Measurements from ENCODE around the gene HAUS5.
"Not testable (repeated sequence)": the region's sequence is repeated elsewhere in the genome, so short reads cannot be mapped to it uniquely, and the experiment has no call there.

The HAUS5 gene, protein sequence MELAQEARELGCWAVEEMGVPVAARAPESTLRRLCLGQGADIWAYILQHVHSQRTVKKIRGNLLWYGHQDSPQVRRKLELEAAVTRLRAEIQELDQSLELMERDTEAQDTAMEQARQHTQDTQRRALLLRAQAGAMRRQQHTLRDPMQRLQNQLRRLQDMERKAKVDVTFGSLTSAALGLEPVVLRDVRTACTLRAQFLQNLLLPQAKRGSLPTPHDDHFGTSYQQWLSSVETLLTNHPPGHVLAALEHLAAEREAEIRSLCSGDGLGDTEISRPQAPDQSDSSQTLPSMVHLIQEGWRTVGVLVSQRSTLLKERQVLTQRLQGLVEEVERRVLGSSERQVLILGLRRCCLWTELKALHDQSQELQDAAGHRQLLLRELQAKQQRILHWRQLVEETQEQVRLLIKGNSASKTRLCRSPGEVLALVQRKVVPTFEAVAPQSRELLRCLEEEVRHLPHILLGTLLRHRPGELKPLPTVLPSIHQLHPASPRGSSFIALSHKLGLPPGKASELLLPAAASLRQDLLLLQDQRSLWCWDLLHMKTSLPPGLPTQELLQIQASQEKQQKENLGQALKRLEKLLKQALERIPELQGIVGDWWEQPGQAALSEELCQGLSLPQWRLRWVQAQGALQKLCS

DNA sequence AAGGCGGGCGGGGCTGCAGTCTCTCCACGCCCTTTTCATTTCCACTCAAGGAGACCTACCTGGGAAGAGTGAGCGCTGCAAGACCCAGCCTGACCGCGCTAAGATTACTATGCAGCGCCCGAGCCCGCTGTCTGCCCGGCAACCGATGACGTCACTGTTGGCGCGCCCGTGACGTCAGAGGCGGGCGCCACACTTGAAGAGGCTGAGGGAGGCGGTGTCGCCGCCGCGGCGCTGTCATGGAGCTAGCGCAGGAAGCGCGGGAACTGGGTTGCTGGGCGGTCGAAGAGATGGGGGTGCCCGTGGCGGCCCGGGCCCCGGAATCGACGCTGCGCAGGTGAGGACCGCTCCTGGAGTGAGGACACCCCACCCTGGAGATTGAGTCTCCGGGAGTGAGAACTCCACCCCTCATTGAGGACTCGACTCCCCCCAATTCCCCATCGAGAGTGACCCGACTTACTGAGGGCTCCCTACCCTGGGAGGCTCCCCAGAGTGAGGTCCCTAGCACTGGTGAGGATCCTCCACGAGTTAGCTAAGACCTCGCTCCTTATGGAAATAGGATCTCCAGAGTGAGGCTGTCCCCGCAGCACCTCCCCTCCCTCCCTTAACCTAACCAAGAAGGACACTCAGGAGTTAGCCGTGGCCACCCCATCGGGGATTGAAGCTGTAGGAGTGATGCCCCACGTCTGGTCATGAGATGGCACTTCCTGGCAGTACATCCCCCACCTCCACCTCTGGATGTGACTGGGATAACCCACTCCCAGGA, at the start of gene HAUS5:
HAUS5 (plus strand) TSS at position 177 of the 763 bp plus-strand sequence; CDS start at position 237, 60 bp downstream.
- peak; percentile 94 to 96 for DNase-seq (ENCODE audit: low read depth in 1 of 2, low spot score in 1 of 2)

DNA sequence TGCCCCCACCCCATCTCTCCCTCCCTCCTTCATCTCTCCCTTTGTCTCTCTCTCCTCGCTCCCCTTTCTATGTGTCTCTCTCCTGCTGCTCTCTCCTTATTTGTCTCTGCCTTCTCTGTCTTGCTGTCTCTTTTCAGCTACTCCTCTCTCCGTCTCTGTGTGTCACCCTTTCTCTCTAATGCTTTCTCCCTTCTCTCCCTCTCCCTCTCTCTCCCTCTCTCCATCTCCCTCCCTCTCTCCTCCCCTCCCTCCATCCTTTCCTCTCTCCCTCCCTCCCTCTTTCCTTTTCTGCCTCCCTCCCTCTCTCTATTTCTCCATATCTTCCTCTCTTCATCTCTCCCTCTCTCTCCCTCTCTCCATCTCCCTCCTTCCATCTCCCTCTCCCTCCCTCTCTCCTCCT, 49.8 kb upstream of the HAUS5 start:
- no peak for DNase-seq (ENCODE audit: low read depth in 1 of 2, low spot score in 1 of 2)

DNA sequence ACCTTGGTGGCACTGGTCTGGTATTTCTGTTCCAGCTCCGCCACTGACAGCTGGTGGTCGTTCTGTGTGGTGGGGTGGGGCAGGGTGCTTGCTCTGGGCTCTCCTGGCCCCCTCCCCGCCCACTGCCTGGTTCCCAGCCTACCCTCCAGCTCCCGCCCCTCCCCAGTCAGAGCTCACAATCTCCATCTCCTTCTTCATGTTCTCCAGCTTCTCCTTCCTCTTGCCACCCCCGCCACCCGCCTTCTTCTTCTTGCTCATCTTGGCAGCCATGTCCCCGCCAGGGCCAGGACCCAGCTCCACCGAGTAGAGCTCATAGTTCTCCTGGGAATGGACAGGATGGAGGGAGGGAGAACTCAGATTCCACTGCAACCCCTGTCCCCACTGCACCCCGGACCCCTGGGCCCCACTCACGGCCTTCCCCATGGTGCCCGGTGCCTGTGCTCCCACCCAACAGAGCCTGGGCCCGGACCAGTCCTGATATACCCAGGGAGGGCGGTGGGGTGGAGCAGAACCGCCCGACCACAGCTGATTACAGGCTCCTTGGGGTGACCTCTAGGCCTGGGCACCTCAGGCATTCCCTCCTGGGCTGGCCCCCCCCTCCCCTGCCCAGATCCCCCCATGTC, 49.2 kb upstream of the HAUS5 start, which contains the start of gene ATP4A:
ATP4A (minus strand) TSS at position 452 of the 623 bp plus-strand sequence; CDS start at position 423, 29 bp downstream.
- DNase-seq (ENCODE audit: low read depth in 1 of 2, low spot score in 1 of 2) = no peak

DNA sequence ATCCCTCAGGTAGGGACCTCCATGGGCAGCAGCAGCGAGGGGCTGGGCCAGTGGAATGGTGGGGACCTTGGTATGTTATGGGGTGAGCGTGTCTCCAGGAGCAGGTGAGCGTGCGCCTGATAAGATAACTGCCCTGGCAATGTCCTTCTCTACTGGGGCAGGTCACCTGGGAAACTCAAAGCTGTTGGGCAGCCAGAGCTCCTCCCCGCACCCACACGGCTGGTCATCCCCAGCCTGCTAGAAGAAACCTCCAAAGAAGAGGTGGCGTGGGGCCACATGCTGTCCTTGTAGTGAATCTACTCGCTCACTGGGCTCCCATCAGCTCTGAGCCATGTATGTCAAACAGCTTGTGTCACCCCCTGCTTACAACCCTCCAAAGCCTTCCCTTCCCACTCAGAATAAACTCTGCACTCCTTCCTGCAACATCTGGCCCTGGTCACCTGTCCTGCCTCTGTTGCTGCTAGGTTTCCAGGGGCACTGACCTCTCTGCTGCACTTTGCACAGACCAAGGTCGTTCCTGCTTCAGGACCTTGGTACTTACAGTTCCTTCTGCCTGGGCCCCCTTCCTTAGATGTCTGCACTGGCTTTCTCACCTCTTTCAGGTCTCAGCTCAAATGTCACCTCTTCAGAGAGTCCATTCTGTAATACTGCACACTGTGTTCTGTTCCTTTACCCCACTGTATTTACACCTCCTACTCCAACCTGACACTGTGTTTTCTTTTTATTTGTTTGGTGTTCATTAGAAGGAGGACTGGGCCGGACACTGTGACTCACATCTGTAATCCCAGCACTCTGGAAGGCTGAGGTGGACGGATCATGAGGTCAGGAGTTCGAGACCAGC, 47.3 kb upstream of the HAUS5 start:
- DNase-seq (ENCODE audit: low read depth in 1 of 2, low spot score in 1 of 2) = no peak

DNA sequence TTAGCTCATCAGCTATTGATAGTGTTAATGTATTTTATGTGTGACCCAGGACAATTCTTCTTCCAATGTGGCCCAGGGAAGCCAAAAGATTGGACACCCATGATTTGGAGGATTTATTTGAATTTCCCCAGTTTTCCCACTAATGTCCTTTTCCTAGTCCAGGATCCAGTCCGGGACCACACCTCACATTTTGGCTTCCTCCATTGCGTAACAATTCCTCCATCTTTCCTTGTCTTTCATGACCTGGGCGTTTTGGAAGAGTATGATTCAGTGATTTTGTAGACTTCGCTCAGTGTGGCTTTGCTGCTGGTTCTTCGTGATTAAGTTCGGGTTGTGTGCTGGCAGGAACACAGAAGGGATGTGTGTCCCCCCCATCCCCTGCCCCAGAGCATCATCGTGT, 45.8 kb upstream of the HAUS5 start:
- DNase-seq (ENCODE audit: low read depth in 1 of 2, low spot score in 1 of 2) = no peak

DNA sequence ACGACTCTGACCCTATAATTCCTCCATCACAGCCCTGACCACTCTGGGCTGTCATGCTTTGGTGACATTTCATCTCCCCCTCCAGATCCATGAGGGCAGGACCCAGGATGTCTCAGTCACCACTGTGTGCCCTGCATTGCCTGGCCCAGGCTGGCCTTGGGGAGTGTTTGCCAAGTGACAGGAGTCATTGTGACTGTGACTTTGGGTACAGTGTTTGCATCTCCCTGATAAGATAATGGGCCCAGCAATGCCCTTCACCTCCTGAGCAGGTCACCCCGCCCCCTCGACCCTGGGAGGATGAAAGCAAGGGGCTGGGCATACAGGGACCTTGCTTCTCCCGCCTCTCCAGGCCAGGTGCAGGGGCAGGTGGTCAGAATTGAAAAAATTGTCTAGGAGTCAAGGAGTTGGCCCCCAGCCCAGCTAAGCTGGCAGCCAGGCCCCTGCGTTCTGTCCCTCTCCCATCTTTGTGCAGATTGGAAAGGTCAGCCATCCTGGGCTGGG, 43.2 kb upstream of the HAUS5 start:
- no peak for DNase-seq (ENCODE audit: low read depth in 1 of 2, low spot score in 1 of 2)

DNA sequence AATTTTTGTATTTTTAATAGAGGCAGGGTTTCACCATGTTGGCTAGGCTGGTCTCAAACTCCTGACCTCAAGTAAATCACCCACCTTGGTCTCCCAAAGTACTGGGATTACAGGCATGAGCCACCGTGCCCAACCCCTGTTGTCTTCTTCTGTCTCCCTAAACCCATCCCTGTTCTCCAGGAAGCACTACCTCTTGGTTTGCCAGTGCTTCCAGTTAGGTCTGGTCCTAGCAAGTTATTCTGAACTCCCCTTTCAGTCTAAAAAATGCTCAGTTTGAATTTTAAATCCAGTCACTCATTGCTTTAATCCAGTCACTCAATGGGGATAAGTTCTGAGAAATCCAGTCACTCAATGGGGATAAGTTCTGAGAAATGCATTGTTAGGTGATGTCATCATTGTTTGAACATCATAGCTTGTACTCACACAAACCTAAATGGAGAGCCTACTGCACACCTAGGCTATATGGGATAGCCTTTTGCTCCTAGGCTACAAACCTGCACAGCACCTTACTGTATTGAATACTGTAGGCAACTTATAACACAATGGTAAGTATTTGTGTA, 41.0 kb upstream of the HAUS5 start:
- no peak for DNase-seq (ENCODE audit: low read depth in 1 of 2, low spot score in 1 of 2)

DNA sequence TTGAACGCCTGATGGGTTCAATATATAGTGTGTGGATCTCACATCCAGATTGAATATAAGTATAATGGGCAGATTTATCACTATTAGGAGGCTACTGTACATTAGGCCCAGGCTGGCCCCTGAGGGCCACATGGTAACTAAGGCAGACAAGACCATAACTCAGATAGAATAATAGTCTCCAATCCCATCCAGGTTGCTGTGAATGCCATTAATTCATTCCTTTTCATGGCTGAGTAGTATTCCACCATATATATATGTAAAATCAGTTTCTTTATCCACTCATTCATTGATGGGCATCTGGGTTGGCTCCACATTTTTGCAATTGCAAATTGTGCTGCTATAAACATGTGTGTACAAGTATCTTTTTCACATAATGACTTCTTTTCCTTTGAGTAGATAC, 34.6 kb upstream of the HAUS5 start:
- no peak for DNase-seq (ENCODE audit: low read depth in 1 of 2, low spot score in 1 of 2)

DNA sequence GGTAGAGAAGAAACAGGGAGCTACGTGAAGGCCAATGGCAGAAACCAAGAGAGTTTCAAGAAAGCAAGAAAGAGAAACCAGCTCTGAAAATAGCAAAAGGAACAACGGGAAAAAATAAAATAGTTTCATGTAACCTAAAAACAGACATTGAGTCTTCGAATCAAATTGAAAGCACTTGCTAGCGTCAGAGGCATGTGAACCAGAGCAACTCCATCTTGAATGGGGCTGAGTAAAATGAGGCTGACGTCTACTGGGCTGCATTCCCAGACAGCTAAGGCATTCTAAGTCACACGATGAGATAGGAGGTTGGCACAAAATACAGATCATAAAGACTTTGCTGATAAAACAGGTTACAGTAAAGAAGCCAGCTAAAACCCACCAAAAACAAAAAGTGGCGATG, 33.8 kb upstream of the HAUS5 start:
- DNase-seq (ENCODE audit: low read depth in 1 of 2, low spot score in 1 of 2) = no peak

DNA sequence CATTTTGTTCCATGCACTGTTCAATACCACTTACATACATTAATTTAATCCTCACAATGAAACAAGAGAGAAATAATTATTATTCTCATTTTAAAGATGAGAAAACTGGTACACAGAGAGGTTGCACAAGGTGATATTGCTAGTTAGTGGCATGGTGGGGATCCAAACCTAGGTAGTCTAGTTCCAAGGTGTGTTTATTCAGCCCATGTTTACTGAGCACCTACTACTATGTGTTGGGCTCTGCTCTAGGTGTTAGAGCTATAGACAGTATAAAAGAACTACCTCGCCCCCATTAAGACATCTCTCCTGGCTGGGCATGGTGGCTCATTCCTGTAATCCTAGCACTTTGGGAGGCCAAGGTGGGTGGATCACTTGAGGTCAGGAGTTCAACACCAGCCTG, 29.8 kb upstream of the HAUS5 start:
- DNase-seq (ENCODE audit: low read depth in 1 of 2, low spot score in 1 of 2) = no peak

DNA sequence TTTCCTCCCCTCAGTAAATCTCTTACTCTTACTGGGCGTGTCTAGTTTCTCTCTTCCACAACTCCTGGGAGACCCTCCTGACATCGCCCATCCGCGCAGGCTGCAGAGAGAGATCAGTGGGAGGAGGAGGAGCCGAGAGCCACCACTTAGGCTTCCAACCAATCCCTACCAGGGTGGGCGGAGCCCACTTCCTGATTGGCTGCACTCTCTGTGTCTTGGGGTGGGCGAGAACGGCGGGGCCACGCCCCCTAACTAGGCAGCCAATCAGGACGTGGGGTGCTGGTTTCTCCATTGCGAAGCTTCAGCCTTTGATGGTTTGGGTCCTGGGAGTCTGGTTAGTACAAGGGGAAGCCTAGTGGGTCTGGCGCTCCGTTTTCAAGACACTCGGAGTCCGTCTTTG, 26.7 kb upstream of the HAUS5 start, which contains the start of gene PMIS2:
PMIS2 (plus strand) TSS at position 326 of the 400 bp plus-strand sequence. CDS start 87 bp downstream, outside the sequence.
- no peak for DNase-seq (ENCODE audit: low read depth in 1 of 2, low spot score in 1 of 2)

DNA sequence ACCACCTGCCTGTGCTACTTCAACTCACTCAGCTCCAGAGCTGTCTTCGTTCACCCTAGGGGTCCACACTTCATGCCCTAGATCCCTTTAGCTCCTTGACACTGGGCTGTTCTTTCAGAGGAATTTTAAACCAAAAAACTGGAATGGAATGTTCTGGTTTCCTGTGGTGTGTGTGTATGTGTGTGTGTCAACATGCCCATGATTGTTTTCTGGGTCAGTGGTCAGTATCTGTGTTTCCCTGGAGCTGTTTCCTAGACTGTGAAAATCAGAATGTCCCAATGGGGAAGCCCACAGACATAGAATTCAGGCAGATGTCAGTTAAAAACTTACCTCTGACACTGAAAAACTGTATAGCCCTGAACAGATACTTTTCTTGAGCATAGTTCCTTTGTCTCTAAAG, 25.2 kb upstream of the HAUS5 start:
- DNase-seq (ENCODE audit: low read depth in 1 of 2, low spot score in 1 of 2) = no peak

DNA sequence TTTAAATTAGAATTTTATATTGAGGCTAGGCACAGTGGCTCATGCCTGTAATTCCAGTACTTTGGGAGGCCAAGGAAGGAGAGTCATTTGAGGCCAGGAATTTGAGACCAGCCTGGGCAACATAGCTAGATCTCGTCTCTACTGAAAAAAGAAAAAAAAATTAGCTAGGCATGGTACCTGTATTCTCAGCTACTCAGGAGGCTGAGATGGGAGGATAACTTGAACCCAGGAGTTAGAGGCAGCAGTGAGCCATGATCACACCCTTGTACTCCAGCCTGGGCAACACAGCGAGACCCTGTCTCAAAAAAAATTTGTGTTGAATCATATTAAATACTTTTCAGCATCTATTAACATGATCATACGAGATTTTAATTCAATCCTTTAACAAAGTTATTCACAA, 21.7 kb upstream of the HAUS5 start:
- DNase-seq (ENCODE audit: low read depth in 1 of 2, low spot score in 1 of 2) = no peak

DNA sequence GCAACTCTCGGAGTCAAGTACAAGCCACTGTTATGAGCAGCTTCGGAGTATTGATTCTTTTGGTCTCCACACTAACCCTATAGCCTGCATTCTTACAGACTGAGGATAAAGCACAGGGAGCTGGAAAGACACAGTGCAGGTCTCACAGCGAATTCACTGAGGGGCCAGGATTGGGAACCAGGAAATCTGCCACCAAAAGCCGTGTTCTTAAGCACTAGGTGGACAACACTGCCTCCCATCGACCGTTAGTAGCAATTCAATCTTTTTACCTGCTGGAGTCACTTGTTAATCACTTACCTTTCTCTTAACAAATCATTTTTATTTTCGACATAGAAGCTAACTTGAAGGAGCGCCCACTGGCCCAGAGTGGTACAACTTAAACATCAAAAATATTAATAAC, 20.3 kb upstream of the HAUS5 start:
- DNase-seq (ENCODE audit: low read depth in 1 of 2, low spot score in 1 of 2) = no peak

DNA sequence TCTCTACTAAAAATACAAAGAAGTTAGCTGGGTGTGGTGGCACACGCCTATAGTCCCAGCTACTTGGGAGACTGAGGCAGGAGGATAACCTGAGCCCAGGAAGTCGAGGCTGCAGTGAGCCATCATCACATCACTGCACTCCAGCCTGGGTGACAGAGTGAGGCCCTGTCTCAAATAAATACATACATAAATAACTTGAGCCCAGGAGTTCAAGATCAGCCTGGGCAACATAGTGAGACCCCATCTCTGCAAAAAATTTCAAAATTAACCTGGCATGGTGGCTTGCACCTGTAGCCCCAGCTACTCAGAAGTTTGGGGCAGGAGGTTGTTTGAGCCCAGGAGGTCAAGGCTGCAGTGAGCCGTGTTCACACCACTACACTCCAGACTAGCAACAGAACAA, 17.5 kb upstream of the HAUS5 start:
- not testable (repeated sequence) for DNase-seq (ENCODE audit: low read depth in 1 of 2, low spot score in 1 of 2)

DNA sequence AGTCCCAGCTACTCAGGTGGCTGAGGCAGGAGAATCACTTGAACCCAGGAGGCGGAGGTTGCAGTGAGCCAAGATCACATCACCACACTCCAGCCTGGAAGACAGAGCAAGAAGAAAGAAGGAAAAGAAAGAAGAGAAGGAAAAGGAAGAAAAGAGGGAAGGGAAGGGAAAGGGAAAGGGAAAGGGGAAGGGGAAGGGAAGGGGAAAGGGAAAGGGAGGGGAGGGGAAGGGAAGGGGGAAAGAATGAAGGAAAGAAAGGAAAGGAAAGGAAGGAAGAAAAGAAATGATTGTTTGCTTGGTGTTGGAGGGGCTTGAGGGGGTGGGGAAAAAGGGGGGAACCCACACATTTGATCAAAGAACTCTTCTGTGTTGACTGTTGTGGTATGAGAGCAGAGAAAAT, 16.6 kb upstream of the HAUS5 start:
- no peak for DNase-seq (ENCODE audit: low read depth in 1 of 2, low spot score in 1 of 2)

DNA sequence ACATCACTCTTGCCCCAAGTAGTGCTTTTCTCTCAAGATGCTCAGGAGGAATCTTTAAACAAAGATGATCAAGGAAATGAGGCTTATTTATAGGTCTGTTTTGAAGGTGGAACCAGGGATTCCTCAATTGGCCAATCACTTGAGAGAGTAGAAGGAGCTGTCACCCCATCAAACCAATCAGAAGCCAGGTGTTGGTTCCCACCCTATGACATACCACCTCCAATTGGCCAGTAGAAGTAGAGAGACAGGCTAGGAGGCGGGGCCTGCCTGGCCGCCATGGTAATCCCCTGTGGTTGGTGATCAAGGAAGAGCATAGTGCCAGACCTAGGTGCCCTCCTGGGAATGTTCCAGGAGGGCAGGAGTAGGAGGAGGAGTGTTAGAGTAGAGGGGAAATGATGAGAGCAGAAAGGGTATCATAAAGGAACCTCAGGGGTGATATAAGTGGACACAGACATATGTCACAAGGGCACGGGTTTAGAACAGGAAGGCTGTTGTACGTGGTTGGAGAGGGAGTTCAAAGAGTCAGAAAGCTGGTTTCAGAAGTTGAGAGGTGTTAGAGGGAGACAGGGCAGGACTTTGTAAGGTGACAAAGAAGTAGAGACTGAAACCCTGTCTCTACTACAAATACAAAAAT, 16.1 kb upstream of the HAUS5 start:
- DNase-seq (ENCODE audit: low read depth in 1 of 2, low spot score in 1 of 2) = no peak

DNA sequence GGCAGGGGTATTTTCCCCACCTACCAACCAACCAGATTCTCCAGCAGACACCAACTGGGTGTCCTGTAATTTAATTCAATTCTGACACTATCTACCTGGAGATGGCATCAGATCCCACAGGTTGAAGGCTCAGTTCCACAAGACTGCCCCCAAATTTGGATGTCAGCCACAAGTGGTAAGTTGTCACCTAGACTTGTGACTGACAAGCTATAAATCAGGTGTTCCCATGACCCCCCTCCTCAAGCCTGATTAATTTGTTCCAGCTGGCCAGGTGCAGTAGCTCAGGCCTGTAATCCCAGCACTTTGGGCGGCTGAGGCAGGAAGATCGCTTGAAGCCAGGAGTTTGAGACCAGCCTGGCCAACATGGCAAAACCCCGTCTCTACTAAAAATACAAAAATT, 10.6 kb upstream of the HAUS5 start:
- DNase-seq (ENCODE audit: low read depth in 1 of 2, low spot score in 1 of 2) = no peak

DNA sequence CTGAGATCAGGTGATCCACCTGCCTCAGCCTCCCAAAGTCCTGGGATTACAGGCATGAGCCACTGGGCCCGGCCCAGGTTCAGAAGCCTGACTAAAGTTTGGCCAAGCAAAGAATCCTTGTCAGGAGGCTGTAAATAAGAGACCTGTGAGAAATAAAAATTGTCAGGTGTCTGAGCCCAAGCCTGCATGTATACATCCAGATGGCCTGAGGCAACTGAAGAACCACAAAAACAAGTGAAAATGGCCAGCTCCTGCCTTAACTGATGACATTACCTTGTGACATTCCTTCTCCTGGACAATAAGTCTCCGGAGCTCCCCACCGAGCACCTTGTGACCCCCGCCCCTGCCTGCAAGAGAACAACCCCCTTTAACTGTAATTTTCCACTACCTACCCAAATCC, 8.1 kb upstream of the HAUS5 start:
- not testable (repeated sequence) for DNase-seq (ENCODE audit: low read depth in 1 of 2, low spot score in 1 of 2)
